Measurements from ENCODE around the gene OR4D6.

DNA sequence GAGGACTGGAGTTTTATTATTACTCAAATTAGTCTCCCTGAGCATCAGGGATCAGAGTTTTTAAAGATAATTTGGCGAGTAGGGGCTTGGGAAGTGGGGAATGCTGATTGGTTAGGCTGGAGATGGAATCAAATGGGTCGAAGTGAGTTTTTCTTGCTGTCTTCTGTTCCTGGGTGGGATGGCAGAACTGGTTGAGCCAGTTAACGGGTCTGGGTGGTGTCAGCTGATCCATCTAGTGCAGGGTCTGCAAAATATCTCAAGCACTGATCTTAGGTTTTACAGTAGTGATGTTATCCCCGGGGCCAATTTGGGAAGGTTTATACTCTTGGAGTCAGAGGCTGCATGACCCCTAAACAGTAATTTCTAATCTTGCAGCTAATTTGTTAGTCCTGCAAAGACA is 31.6 kb upstream of the OR4D6 start:
- TF ChIP-seq EP300 (conservative IDR thresholded peaks at IDR 0.05; ENCODE audit: poor library complexity, severe bottlenecking) (no peak), MXI1 (conservative IDR thresholded peaks at IDR 0.05; ENCODE audit: poor library complexity, severe bottlenecking) (no peak)
- TF ChIP-seq, protein P1, sequence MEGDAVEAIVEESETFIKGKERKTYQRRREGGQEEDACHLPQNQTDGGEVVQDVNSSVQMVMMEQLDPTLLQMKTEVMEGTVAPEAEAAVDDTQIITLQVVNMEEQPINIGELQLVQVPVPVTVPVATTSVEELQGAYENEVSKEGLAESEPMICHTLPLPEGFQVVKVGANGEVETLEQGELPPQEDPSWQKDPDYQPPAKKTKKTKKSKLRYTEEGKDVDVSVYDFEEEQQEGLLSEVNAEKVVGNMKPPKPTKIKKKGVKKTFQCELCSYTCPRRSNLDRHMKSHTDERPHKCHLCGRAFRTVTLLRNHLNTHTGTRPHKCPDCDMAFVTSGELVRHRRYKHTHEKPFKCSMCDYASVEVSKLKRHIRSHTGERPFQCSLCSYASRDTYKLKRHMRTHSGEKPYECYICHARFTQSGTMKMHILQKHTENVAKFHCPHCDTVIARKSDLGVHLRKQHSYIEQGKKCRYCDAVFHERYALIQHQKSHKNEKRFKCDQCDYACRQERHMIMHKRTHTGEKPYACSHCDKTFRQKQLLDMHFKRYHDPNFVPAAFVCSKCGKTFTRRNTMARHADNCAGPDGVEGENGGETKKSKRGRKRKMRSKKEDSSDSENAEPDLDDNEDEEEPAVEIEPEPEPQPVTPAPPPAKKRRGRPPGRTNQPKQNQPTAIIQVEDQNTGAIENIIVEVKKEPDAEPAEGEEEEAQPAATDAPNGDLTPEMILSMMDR (IDR thresholded peaks at IDR 0.05; ENCODE audit: poor library complexity, severe bottlenecking): no peak
